HepG2 (cell line): Measurements from ENCODE around the gene GPD1.

Source experiments
- ASH2L ChIP-seq: fragments of 300-600, 200-600 bp; sonication (generic); IDR thresholded peaks from 2 replicates; pipeline ENCODE4 v1.7.0; 2017; ENCODE audit warnings: low read depth, mild to moderate bottlenecking, moderate library complexity, mixed read lengths, low read length; ENCODE audit not compliant: insufficient read length
- FOXM1 ChIP-seq: sonication (generic); formaldehyde crosslinking; IDR thresholded peaks from 2 replicates; pipeline ENCODE4 v1.5.0; 2020; ENCODE audit warnings: missing genetic modification reagents

GRCh38 chr12:50160643-50161042 lies 56.8 kb downstream of the GPD1 start:
- TF ChIP-seq ASH2L (no peak), FOXM1 (CRISPR knock-in tag) (no peak)
